Adrenal gland (tissue), 19 donors: ENCODE results near the gene PLOD2. TPM values are rescaled to one million over a fixed set of nuclear protein-coding genes. Genes with fewer than 3 reads are reported as not detected.

Source experiments
- DNase-seq, 7 donors: peaks; one replicate each; pipeline ENCODE4 v3.0.0-alpha.2; 2019 to 2020
- H3K27ac ChIP-seq, 5 donors: fragments of 200-600 bp; sonication (generic) in 4 of 5; 1 replicate in 3 of 5; 2 replicates in 2 of 5; pipeline versions ENCODE4 v1.5.1 to v1.8.0; 2016 to 2020; ENCODE audit warnings: mild to moderate bottlenecking in 1 of 5
- H3K27me3 ChIP-seq: fragments of 200-600 bp; 2 replicates; pipeline ENCODE4 v1.8.0; 2021
- H3K36me3 ChIP-seq, 2 donors: fragments of 200-600 bp; replicated peaks in 1 of 2; 1 replicate in 1 of 2; 2 replicates in 1 of 2; pipeline versions ENCODE4 v1.5.1 to v1.8.0; 2018 to 2022
- H3K4me1 ChIP-seq, 2 donors: fragments of 200-600 bp; replicated peaks in 1 of 2; 1 replicate in 1 of 2; 2 replicates in 1 of 2; pipeline versions ENCODE4 v1.5.1 to v1.8.0; 2018 to 2021
- H3K4me3 ChIP-seq, 4 donors: fragments of 200-600 bp; sonication (generic) in 3 of 4; one replicate each; pipeline ENCODE4 v1.5.1; 2016 to 2018
- H3K9me3 ChIP-seq, 3 donors: fragments of 200-600 bp; sonication (generic) in 1 of 3; replicated peaks in 1 of 3; 1 replicate in 2 of 3; 2 replicates in 1 of 3; pipeline versions ENCODE4 v1.5.1 to v1.8.0; 2016 to 2021
- POLR2A ChIP-seq, 2 donors: fragments of 450-650 bp; IDR thresholded peaks; one replicate each; pipeline ENCODE4 v1.6.1; 2017; ENCODE audit warnings: antibody characterized with exemption in 2 of 2, mild to moderate bottlenecking in 2 of 2, moderate library complexity in 1 of 2
- WGBS, 4 donors: extraction: QIAGEN DNeasy Blood & Tissue Kit in 2 of 4; methylation state at CpG; one replicate each; pipeline versions ENCODE4 v1.1.5 to v1.1.7; 2013 to 2017; 5-methylcytosine and 5-hydroxymethylcytosine counted together
- intact Hi-C, 2 donors: fragments of 100-400 bp; cut with DNase I; formaldehyde crosslinking; loops; one replicate each; pipeline versions ENCODE4 v1.14.1 to v1.15.0; 2022 to 2023
- long read RNA-seq, 10 donors: library from polyadenylated mRNA in 3 of 10; unstranded in 2 of 10; stranded (forward) in 1 of 10; transcript quantifications; one replicate each; pipeline ENCODE4 v2.0.0 and lab custom pipeline, GENCODE V29; 2021 to 2026
- polyA plus RNA-seq, 3 donors: library from polyadenylated mRNA; stranded (reverse); fragments of 200-250 nt in 2 of 3; fragments of 350-450 nt in 1 of 3; fragmentation: Illumina TruSeq in 1 of 3; extraction: RNeasy Lipid Tissue Mini Kit (QIAGEN cat#74804) in 1 of 3; gene quantifications; one replicate each; pipeline ENCODE4 v1.2.3, GENCODE V29; 2013 to 2014
- total RNA-seq, 9 donors: library from RNA; depleted of rRNA in 4 of 9; stranded (reverse); fragments of >200 nt in 4 of 9; fragments of 120-200 nt in 1 of 9; fragmentation: NEBNext Ultra II Directional in 1 of 9; extraction: Animal tissue kit (Norgen Biotek cat#: 25700) in 1 of 9; gene quantifications; one replicate each; pipeline versions ENCODE4 v1.1.0 to v1.2.4, GENCODE V29; 2013 to 2023
- TF ChIP-seq, protein P1 (sequence below), 6 experiments: fragments of 450-650 bp in 4 of 6; fragments of 200-600 bp in 2 of 6; sonication (generic) in 1 of 6; IDR thresholded peaks; 1 replicate in 5 of 6; 2 replicates in 1 of 6; pipeline versions ENCODE4 v1.5.1 to v1.8.0; 2016 to 2021; ENCODE audit warnings: antibody characterized with exemption in 6 of 6, mild to moderate bottlenecking in 2 of 6, moderate library complexity in 1 of 6
- donor health status: healthy with polysubstance abuse.
- donor health status: Bipolar disorder and iron deficiency.
- donor health status: DM: yes; HTN: yes; CAD: no.
- donor health status: DM: no; HTN: no; CAD: no.
- donor health status: DM: no; HTN: no; CAD: no.
- donor health status: DM: yes; HTN: yes; CAD: no.

PLOD2 gene
- total RNA-seq (10 to 100 TPM; 23.1 to 79.0 (median 45.8) TPM), polyA plus RNA-seq (10 to 100 TPM; 33.2 to 56.8 (median 33.6) TPM)
- long read RNA-seq, donor 1, partial matches to known transcripts = 0 of 3 reads
- long read RNA-seq, donor 1, other reads (novel, unspliced or antisense) = 0 of 3 reads
- long read RNA-seq, donor 2, partial matches to known transcripts = 0 of 3 reads
- long read RNA-seq, donor 2, other reads (novel, unspliced or antisense) = 0 of 3 reads
- long read RNA-seq, donor 3, transcript PLOD2-202 (19 exons, 3,665 nt) = major isoform, 5 of 7 reads
- long read RNA-seq, donor 3, partial matches to known transcripts = 0 of 7 reads
- long read RNA-seq, donor 3, other reads (novel, unspliced or antisense) = 0 of 7 reads
- long read RNA-seq, donor 4, transcript PLOD2-201 (20 exons, 3,732 nt) = minor isoform, 10 of 40 reads
- long read RNA-seq, donor 4, transcript PLOD2-202 (19 exons, 3,665 nt) = major isoform, 11 of 40 reads
- long read RNA-seq, donor 4, partial matches to known transcripts = 11 of 40 reads
- long read RNA-seq, donor 4, other reads (novel, unspliced or antisense) = 7 of 40 reads
- long read RNA-seq, donor 5, transcript PLOD2-202 (19 exons, 3,665 nt) = major isoform, 64 of 124 reads
- long read RNA-seq, donor 5, transcript PLOD2-201 (20 exons, 3,732 nt) = minor isoform, 42 of 124 reads
- long read RNA-seq, donor 5, partial matches to known transcripts = 5 of 124 reads
- long read RNA-seq, donor 5, other reads (novel, unspliced or antisense) = 10 of 124 reads
- long read RNA-seq, donor 6, transcript PLOD2-201 (20 exons, 3,732 nt) = major isoform, 8 of 18 reads
- long read RNA-seq, donor 6, partial matches to known transcripts = 2 of 18 reads
- long read RNA-seq, donor 6, other reads (novel, unspliced or antisense) = 6 of 18 reads
- long read RNA-seq, donor 7, partial matches to known transcripts = 0 of 3 reads
- long read RNA-seq, donor 7, other reads (novel, unspliced or antisense) = 0 of 3 reads
- long read RNA-seq, donor 8, transcript PLOD2-202 (19 exons, 3,665 nt) = major isoform, 6 of 11 reads
- long read RNA-seq, donor 8, transcript PLOD2-201 (20 exons, 3,732 nt) = minor isoform, 5 of 11 reads
- long read RNA-seq, donor 8, partial matches to known transcripts = 0 of 11 reads
- long read RNA-seq, donor 8, other reads (novel, unspliced or antisense) = 0 of 11 reads
- long read RNA-seq, donor 9, partial matches to known transcripts = 0 of 4 reads
- long read RNA-seq, donor 9, other reads (novel, unspliced or antisense) = 0 of 4 reads
- long read RNA-seq, donor 10, partial matches to known transcripts = 0 of 4 reads
- long read RNA-seq, donor 10, other reads (novel, unspliced or antisense) = 0 of 4 reads

DNA sequence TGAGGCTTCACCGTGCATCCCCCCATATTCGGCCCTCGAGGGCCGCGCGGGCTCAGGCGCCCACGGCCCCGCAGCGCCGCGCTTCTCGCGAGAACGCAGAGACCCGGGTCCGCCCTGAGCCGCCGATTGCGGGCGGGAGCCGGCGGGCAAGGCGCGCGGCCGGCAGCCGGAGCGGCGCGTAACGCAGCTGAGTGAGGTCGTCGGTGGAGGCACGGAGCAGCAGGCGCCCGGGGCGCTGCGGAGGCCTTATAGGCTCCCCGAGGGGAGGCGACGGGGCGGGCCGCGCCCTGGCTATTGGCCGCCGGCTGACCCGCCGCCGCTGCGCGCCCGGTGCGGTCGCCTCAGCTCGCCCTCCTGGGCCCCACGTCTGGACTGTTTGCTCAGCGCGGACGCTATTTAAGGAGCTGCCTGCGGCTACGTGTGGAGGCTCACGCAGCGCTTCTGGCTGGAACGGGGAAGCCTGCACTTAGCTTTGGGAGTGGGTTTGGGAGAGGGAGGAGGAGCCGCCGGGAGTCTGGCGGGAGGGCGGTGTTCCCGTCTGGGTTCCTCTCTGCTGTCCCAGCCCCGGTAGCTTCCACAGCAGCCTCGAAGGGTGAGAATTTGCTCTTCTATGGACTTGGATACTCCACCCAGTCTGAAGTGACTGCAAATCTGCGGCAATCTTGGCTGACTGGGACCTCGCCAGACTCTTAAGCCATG is at the start of gene PLOD2:
PLOD2 (minus strand) TSS at position 221 of the 699 bp plus-strand sequence; CDS start at position 26, 195 bp downstream.
- 1 to 4% (median 1%) methylated on average over 5 to 74 of the region's 74 CpGs for WGBS, 4 donors

DNA sequence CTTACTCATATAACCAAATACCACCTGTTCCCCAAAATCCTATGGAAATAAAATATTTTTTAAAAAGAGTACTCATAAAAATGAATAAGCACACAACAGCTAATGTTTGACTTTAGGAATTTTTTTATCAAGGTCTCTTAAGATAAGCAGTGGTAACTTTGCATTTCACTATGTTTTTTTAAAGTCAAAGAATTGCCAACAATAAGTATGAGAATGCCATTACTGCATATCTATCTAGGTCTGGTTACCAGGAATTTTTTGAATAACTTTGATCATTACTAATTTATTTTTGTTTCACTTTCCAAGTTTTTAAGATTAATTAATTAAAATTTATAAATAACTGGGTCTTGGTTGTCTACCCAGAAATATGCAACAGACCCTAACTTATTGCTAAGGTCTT is 48.4 kb upstream of the PLOD2 start:
- DNase-seq = no peak
- Histone ChIP-seq H3K4me1 (no peaks in the 10 kb centered on the region), H3K27me3 (no peaks in the 10 kb centered on the region), H3K9me3 (no peaks in the 10 kb centered on the region), H3K27ac (no peak overlapping the region), H3K4me3 (no peak overlapping the region), H3K36me3 (peaks cover 0 to 13% of the 10 kb centered on the region in 2 donors)
- intact Hi-C loops = no loop called here
- TF ChIP-seq, protein P1, sequence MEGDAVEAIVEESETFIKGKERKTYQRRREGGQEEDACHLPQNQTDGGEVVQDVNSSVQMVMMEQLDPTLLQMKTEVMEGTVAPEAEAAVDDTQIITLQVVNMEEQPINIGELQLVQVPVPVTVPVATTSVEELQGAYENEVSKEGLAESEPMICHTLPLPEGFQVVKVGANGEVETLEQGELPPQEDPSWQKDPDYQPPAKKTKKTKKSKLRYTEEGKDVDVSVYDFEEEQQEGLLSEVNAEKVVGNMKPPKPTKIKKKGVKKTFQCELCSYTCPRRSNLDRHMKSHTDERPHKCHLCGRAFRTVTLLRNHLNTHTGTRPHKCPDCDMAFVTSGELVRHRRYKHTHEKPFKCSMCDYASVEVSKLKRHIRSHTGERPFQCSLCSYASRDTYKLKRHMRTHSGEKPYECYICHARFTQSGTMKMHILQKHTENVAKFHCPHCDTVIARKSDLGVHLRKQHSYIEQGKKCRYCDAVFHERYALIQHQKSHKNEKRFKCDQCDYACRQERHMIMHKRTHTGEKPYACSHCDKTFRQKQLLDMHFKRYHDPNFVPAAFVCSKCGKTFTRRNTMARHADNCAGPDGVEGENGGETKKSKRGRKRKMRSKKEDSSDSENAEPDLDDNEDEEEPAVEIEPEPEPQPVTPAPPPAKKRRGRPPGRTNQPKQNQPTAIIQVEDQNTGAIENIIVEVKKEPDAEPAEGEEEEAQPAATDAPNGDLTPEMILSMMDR (IDR thresholded peaks at IDR 0.05) = no peak
- no peak for TF ChIP-seq POLR2A (IDR thresholded peaks at IDR 0.05)

More for the DNA sequence above, at the start of gene PLOD2:
- Histone ChIP-seq H3K9me3 (no peaks in the 10 kb centered on the region), H3K4me1 (peaks cover 36 to 48% of the 10 kb centered on the region in 2 donors), H3K27ac (peak within 1 kb of the TSS; percentile 75 to 98 (median 93)), H3K4me3 (peak within 1 kb of the TSS; percentile 45 to 71 (median 63)), H3K27me3 (no peaks in the 10 kb centered on the region), H3K36me3 (no peaks in the 10 kb centered on the region)
- TF ChIP-seq, protein P1 (IDR thresholded peaks at IDR 0.05) = no peak
- TF ChIP-seq POLR2A (IDR thresholded peaks at IDR 0.05) = peak; percentile 92 to 94
- intact Hi-C loops = no loop called here
- DNase-seq = peak; percentile 77 to 86 (median 81)

DNA sequence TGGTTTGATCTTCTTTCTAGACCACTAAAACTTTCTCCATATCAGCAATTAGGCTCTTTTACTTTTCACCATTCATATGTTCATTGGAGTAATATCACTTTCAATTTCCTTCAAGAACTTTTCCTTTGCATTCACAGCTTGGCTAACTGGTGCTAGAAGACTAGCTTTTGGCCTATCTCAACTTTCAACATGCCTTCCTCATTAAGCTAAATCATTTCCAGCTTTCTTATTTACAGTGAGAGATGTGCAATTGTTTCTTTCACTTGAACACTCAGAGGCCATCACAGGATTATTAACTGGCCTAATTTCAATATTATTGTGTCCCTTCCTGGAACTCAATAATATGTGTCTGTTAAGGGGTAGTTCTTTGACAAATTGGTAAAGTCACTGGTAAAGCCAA is 42.8 kb upstream of the PLOD2 start:
- intact Hi-C loops = no loop called here
- H3K4me3 ChIP-seq = no peak overlapping the region
- H3K9me3 ChIP-seq = no peaks in the 10 kb centered on the region
- peaks cover 0 to 13% of the 10 kb centered on the region in 2 donors for H3K36me3 ChIP-seq
- no peak for DNase-seq
- no peaks in the 10 kb centered on the region for H3K4me1 ChIP-seq
- no peak overlapping the region for H3K27ac ChIP-seq
- no peaks in the 10 kb centered on the region for H3K27me3 ChIP-seq
- TF ChIP-seq, protein P1 (IDR thresholded peaks at IDR 0.05) = no peak
- TF ChIP-seq POLR2A (IDR thresholded peaks at IDR 0.05) = no peak
